HG03060 (cell line): ENCODE data around the gene ARL15.
"Not testable (repeated sequence)": the region's sequence is repeated elsewhere in the genome, so short reads cannot be mapped to it uniquely, and the experiment has no call there.

ENCODE experiments used
- ATAC-seq: cut with Tn5 transposase; IDR thresholded peaks from one replicate; pipeline ENCODE4 v1.9.1; 2021; ENCODE audit warnings: low read depth, moderate number of reproducible peaks; ENCODE audit not compliant: unreplicated experiment

ARL15 gene

DNA sequence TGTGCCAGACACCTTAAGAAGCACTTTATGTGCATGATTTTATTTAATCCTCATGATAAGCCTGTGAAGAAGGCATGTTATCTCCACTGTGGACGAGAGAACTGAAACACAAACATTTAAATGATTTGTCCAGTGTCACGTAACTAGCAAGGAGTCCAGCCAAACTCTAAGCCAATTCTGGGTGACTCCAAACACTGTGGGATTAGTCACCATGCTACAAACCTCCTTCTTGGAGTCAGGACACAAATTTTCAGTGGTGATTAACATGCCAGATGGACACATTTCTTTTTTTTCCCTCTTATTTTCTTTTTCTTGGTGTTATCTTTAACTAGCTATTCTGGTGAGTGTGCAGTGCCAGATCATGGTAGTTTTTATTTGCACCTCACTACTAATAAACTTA is 433.1 kb downstream of the ARL15 start:
- no peak for ATAC-seq

DNA sequence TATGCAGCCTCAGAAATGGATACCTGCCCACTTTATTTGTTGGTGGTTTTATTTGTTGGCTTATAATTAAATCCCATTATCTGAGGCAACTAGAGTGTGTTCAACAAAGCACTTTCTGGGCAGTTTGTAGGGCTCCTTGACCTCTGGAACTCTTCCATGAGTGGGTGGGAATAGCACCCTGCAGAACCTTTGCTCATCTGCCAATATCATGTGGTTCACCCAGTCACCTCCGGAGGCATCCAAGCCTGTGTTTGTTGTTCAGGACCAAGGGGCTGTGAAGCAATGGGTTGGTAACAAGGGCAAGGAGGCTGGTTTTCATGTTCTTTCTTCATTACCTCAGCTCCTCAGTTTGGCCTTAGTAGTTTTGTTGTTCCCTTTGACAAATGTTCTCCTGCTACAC is 436.0 kb downstream of the ARL15 start:
- ATAC-seq = no peak

DNA sequence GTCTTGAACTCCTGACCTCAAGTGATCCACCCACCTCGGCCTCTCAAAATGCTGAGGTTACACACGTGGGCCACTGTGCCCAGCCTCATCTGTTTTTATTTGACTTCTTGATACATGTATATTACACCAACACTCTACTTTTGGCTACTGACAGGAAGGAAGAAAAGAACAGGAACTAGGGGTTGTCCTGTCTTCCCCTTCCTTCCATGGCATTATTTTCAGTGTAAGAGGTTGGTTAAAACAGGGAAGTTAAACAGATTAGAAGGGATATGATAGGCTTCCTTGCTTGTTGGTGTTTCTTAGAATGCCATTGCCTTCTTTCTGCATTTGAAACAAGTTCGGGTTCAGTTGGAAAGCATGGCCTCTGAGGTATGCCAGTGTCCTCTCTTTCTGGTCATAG is 437.1 kb downstream of the ARL15 start:
- ATAC-seq = no peak

DNA sequence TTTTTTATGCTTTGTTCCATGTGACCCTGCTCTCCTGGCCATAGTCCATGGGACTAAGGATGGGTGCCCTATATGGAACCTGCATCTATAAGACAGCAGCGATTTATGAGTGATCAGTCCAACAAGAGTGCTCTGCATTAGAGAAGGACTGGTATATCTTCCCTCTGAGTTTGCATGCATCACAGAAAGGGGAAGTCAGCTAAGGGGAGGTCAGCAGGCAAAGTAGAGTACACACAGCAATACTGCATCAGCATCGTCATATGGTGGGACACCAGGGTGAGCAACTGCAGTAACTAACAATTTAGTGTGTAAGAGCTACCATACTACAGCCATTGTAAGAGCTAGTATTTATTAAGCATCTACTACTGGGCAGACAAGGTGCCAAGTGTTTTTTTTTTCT is 438.6 kb downstream of the ARL15 start:
- ATAC-seq = no peak

DNA sequence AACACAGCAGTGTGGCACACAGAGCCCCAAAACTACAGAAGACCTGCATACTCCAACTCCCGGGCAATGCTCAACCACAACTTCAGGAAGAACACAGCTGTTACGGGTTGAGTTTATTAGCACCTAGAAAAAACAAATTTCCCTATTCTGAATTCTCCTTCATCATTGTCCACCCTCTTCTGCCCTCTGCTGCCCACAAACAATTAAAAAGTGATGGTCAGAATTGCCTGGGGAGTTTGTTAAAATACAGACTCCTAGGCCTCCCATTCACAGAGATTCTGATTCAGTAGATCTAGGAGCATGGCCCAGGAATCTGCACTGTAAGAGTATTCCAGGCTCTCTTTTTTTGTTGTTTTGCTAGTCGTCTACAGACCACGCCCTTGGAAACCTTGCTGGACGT is 439.3 kb downstream of the ARL15 start:
- no peak for ATAC-seq

DNA sequence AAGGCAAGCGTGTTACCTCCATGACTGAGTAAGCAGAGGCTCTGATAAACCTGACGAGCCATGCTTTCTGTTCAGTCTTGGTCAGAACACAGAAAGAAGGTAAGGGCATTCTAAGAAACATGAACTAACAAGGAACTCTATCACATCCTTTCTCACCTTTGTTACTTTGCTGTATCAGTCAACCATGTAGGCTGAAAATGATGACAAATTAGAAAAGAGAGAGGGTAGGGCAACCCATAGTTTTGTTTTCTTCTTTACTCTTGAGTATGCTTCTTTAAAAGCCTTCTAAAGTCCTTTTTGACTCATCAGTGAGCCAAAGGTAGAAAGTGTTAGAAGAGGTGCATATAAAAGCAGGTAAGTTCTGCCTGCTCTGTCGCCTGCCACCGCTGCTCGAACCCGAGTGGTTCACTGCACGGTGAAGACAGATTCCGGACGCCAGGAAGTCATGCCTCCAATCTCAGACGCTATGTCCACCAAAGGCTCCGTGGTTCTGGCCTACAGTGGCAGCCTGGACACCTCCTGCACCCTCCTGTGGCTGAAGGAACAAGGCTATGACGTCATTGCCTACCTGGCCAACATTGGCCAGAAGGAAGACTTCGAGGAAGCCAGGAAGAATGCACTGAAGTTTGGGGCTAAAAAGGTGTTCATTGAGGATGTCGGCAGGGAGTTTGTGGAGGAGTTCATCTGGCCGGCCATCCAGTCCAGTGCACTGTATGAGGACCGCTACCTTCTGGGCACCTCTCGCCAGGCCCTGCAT is 451.5 kb downstream of the ARL15 start:
- ATAC-seq = no peak

DNA sequence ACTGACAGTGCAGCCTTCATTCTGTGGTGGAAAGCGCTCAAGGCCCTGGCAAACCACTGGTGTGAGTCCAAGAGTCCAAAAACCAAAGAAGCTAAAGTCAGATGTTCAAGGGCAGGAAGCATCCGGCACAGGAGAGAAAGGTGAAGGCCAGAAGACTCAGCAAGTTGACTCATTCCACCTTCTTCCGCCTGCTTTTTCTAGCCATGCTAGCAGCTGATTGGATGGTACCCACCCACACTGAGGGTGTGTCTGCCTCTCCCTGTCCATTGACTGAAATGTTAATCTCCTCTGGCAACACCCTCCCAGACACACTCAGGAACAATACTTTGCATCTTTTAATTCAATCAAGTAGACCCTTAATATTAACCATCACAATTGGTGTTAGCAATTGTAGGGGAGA is 453.9 kb downstream of the ARL15 start:
- no peak for ATAC-seq

DNA sequence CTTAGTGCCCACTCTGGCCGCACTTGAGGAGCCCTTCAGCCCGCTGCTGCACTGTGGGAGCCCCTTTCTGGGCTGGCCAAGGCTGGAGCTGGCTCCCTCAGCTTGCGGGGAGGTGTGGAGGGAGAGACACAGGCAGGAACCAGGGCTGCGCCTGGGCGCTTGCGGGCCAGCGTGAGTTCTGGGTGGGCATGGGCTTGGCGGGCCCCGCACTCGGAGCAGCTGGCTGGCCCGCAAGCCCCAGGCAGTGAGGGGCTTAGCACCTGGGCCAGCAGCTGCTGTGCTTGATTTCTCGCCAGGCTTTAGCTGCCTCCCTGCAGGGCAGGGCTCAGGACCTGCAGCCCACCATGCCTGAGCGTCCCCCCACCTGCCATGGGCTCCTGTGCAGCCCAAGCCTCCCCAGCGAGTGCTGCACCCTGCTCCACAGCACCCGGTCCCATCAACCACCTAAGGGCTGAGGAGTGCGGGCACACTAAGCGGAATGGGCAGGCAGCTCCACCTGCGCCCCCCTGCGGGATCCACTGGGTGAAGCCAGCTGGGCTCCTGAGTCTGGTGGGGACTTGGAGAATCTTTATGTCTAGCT is 473.4 kb downstream of the ARL15 start:
- ATAC-seq = not testable (repeated sequence)

DNA sequence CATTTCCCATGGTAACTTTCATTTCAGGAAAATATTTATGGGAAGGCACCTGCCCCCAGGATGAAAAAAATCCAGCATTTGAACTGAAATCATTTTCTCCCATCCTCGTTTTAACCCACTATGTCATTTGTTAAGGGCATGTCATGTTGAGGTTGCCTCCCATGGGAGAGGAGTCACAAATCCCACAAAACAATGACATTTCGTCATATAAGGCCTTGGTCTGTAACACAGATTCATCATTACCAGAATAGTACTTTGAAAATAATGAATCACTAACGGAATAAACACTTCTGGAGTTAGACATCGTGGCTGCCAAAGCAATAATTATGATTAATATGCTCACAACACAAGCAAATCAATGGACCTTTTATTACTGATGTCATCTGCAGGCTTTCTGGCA is 475.9 kb downstream of the ARL15 start:
- ATAC-seq = no peak
